ENCODE measurements around the gene AP3D1. TPM values are rescaled to one million over a fixed set of nuclear protein-coding genes. Genes with fewer than 3 reads are reported as not detected.

The AP3D1 gene
- total RNA-seq, 2 experiments from 2014 or later, result 73.7 to 74.1 TPM

- intact Hi-C loops (cut with micrococcal nuclease), result no loop called here
- no peak overlapping the region for H3K4me3 Mint-ChIP-seq
- H3K9me3 Mint-ChIP-seq, result no peaks in the 10 kb centered on the region
- ChIA-PET CTCF (no interaction called here), POLR2A (no interaction called here)
- ATAC-seq (no peak), DNase-seq (no peak)
- no peak overlapping the region for H3K27ac Mint-ChIP-seq
- H3K36me3 Mint-ChIP-seq (ENCODE audit: low read depth), result peaks cover 15% of the 10 kb centered on the region
- H3K4me1 Mint-ChIP-seq (ENCODE audit: low read depth), result no peaks in the 10 kb centered on the region
- TF ChIP-seq CTCF (IDR thresholded peaks at IDR 0.05), result no peak
- H3K27me3 Mint-ChIP-seq, result no peaks in the 10 kb centered on the region
Observed at GRCh38 chr19:2127758-2128157, 23.6 kb downstream of the AP3D1 start.

- ChIA-PET POLR2A (interaction anchor here (0.7 kb wide), 1 partner anchor 40 kb away, joined by 3 read pairs; no protein-coding TSS in a partner anchor), CTCF (no interaction called here)
- H3K9me3 Mint-ChIP-seq, result no peaks in the 10 kb centered on the region
- no peak for TF ChIP-seq CTCF (IDR thresholded peaks at IDR 0.05)
- intact Hi-C loops (cut with micrococcal nuclease), result no loop called here
- H3K27me3 Mint-ChIP-seq, result no peaks in the 10 kb centered on the region
- H3K4me3 Mint-ChIP-seq, result no peak overlapping the region
- peaks cover 14% of the 10 kb centered on the region for H3K36me3 Mint-ChIP-seq (ENCODE audit: low read depth)
- DNase-seq (no peak), ATAC-seq (no peak)
- H3K4me1 Mint-ChIP-seq (ENCODE audit: low read depth), result no peaks in the 10 kb centered on the region
- no peak overlapping the region for H3K27ac Mint-ChIP-seq
Observed at GRCh38 chr19:2126879-2127518, 24.4 kb downstream of the AP3D1 start.

- CTCF ChIA-PET, result interaction anchor here (1.3 kb wide), 1 partner anchor 101 kb away, joined by 3 read pairs; no protein-coding TSS in a partner anchor
Observed at GRCh38 chr19:2123682-2124387, 27.5 kb downstream of the AP3D1 start.

GRCh38 chr19:2122982-2123381, 28.4 kb downstream of the AP3D1 start:
- ChIA-PET CTCF (interaction anchor here (1.3 kb wide), 1 partner anchor 100 kb away, joined by 3 read pairs; no protein-coding TSS in a partner anchor), POLR2A (interaction anchor here (1.1 to 1.9 kb wide), 3 partner anchors 10 to 113 kb away, joined by 3 to 5 read pairs (median 3); no protein-coding TSS in a partner anchor)
- H3K27ac Mint-ChIP-seq, result no peak overlapping the region
- no peak for TF ChIP-seq CTCF (IDR thresholded peaks at IDR 0.05)
- intact Hi-C loops (cut with micrococcal nuclease), result no loop called here
- H3K4me1 Mint-ChIP-seq (ENCODE audit: low read depth), result no peaks in the 10 kb centered on the region
- no peaks in the 10 kb centered on the region for H3K27me3 Mint-ChIP-seq
- H3K9me3 Mint-ChIP-seq, result no peaks in the 10 kb centered on the region
- H3K4me3 Mint-ChIP-seq, result no peak overlapping the region
- ATAC-seq (no peak), DNase-seq (no peak)
- H3K36me3 Mint-ChIP-seq (ENCODE audit: low read depth), result peaks cover 28% of the 10 kb centered on the region

More at GRCh38 chr19:2123682-2124387, 27.5 kb downstream of the AP3D1 start:
- DNase-seq (peak; percentile 21), ATAC-seq (no peak)
- POLR2A ChIA-PET, result interaction anchor here (1.1 to 1.9 kb wide), 3 partner anchors 11 to 112 kb away, joined by 3 to 5 read pairs (median 3); no protein-coding TSS in a partner anchor
- TF ChIP-seq CTCF (IDR thresholded peaks at IDR 0.05), result no peak
- Mint-ChIP-seq H3K36me3 (ENCODE audit: low read depth) (peaks cover 20% of the 10 kb centered on the region), H3K9me3 (no peaks in the 10 kb centered on the region), H3K4me1 (ENCODE audit: low read depth) (no peaks in the 10 kb centered on the region), H3K27ac (no peak overlapping the region), H3K27me3 (no peaks in the 10 kb centered on the region), H3K4me3 (no peak overlapping the region)
- intact Hi-C loops (cut with micrococcal nuclease), result no loop called here

- H3K27me3 Mint-ChIP-seq, result no peaks in the 10 kb centered on the region
- TF ChIP-seq CTCF (IDR thresholded peaks at IDR 0.05), result no peak
- ATAC-seq (no peak), DNase-seq (no peak)
- POLR2A ChIA-PET, result no interaction called here
- no peak overlapping the region for H3K4me3 Mint-ChIP-seq
- peaks cover 29% of the 10 kb centered on the region for H3K36me3 Mint-ChIP-seq (ENCODE audit: low read depth)
- intact Hi-C loops (cut with micrococcal nuclease), result no loop called here
- H3K9me3 Mint-ChIP-seq, result no peaks in the 10 kb centered on the region
- no peaks in the 10 kb centered on the region for H3K4me1 Mint-ChIP-seq (ENCODE audit: low read depth)
- H3K27ac Mint-ChIP-seq, result no peak overlapping the region
- CTCF ChIA-PET, result no interaction called here
Observed at GRCh38 chr19:2122251-2122650, 29.1 kb downstream of the AP3D1 start.

Measured in activated CD8-positive, alpha-beta T cell treated with anti-CD3 and anti-CD28 coated beads for 36 hours (primary cell).